CD4-positive, alpha-beta T cell (primary cell): ENCODE data around the gene TRPV5. TPM values are rescaled to one million over a fixed set of nuclear protein-coding genes. Genes with fewer than 3 reads are reported as not detected.
A peak's percentile ranks its signal among the peaks of the same experiment; 100 is the strongest.

Source experiments
- ATAC-seq: fragments of 200-7000 bp; cut with Tn5 transposase; one replicate; pipeline ENCODE4 v1.10.0; 2022; ENCODE audit warnings: mild to moderate bottlenecking; ENCODE audit not compliant: poor library complexity
- CTCF ChIA-PET: fragments of 350-600 bp; sonication (Branson Sonifier 250); formaldehyde crosslinking; loops from one replicate; lab custom pipeline; 2021; ENCODE audit warnings: antibody characterized with exemption, inconsistent platforms; lab: Charles Lee
- POLR2A ChIA-PET: fragments of 350-600 bp; sonication (Branson Sonifier 250); formaldehyde crosslinking; loops from one replicate; lab custom pipeline; 2021; ENCODE audit warnings: antibody characterized with exemption, inconsistent platforms; lab: Charles Lee
- DNase-seq, 14 experiments: peaks; one replicate each; pipeline ENCODE4 v3.0.0-alpha.2; 2013 to 2020; ENCODE audit warnings: mixed read lengths in 2 of 14
- H3K27ac ChIP-seq, 2 donors: one replicate each; pipeline versions ENCODE4 v1.5.1 to v1.7.0; 2013; ENCODE audit warnings: low read length in 2 of 2, low read depth in 1 of 2, mild to moderate bottlenecking in 1 of 2
- H3K27me3 ChIP-seq, 2 experiments: 1 replicate in 1 of 2; 2 replicates in 1 of 2; pipeline versions ENCODE4 v1.6.1 to v1.7.0; 2013; ENCODE audit warnings: low read length in 2 of 2, control low read depth in 1 of 2, mild to moderate bottlenecking in 1 of 2, moderate library complexity in 1 of 2; ENCODE audit not compliant: insufficient read depth in 2 of 2, control insufficient read depth in 1 of 2
- H3K36me3 ChIP-seq: one replicate; pipeline ENCODE4 v1.6.1; 2013; ENCODE audit warnings: low read length, control low read depth; ENCODE audit not compliant: insufficient read depth
- H3K4me1 ChIP-seq: one replicate; pipeline ENCODE4 v1.6.1; 2013; ENCODE audit warnings: low read length, control low read depth; ENCODE audit not compliant: insufficient read depth
- H3K4me3 ChIP-seq: one replicate; pipeline ENCODE4 v1.5.1; 2013; ENCODE audit warnings: mild to moderate bottlenecking, low read length, moderate library complexity
- H3K9me3 ChIP-seq, 2 experiments: 1 replicate in 1 of 2; 2 replicates in 1 of 2; pipeline versions ENCODE4 v1.6.1 to v1.7.0; 2013; ENCODE audit warnings: low read length in 2 of 2, mild to moderate bottlenecking in 2 of 2, control low read depth in 1 of 2, moderate library complexity in 1 of 2; ENCODE audit not compliant: control insufficient read depth in 1 of 2, insufficient read depth in 1 of 2
- H3K27ac Mint-ChIP-seq: one replicate; pipeline ENCODE4 v1.8.0; 2020; ENCODE audit warnings: mixed read lengths
- H3K27me3 Mint-ChIP-seq: one replicate; pipeline ENCODE4 v1.8.0; 2021; ENCODE audit warnings: mixed read lengths
- H3K36me3 Mint-ChIP-seq: one replicate; pipeline ENCODE4 v1.8.0; 2021; ENCODE audit warnings: low read depth, mixed read lengths
- H3K4me1 Mint-ChIP-seq: one replicate; pipeline ENCODE4 v1.8.0; 2021; ENCODE audit warnings: low read depth, mixed read lengths
- H3K4me3 Mint-ChIP-seq: one replicate; pipeline ENCODE4 v1.8.0; 2020; ENCODE audit warnings: mild to moderate bottlenecking, mixed read lengths
- H3K9me3 Mint-ChIP-seq: one replicate; pipeline ENCODE4 v1.8.0; 2020; ENCODE audit warnings: mixed read lengths
- intact Hi-C, 2 experiments: fragments of 100-400 bp; cut with DNase I in 1 of 2; cut with micrococcal nuclease in 1 of 2; formaldehyde crosslinking; loops; one replicate each; pipeline versions ENCODE4 v1.15.1 to v1.9.0; 2023 to 2025; cut with DNase I, micrococcal nuclease
- total RNA-seq, 174 experiments: library from RNA in 2 of 174; stranded (reverse) in 2 of 174; gene quantifications; one replicate each; pipeline ENCODE4 v1.2.3 and lab custom pipeline; 2021 to 2026
- TF ChIP-seq, protein P1 (sequence below): fragments of 200-600 bp; IDR thresholded peaks from one replicate; pipeline ENCODE4 v1.8.0; 2022; ENCODE audit warnings: antibody characterized with exemption, mild to moderate bottlenecking

The TRPV5 gene
- total RNA-seq, 2 experiments from 2014 or later: not detected

DNA sequence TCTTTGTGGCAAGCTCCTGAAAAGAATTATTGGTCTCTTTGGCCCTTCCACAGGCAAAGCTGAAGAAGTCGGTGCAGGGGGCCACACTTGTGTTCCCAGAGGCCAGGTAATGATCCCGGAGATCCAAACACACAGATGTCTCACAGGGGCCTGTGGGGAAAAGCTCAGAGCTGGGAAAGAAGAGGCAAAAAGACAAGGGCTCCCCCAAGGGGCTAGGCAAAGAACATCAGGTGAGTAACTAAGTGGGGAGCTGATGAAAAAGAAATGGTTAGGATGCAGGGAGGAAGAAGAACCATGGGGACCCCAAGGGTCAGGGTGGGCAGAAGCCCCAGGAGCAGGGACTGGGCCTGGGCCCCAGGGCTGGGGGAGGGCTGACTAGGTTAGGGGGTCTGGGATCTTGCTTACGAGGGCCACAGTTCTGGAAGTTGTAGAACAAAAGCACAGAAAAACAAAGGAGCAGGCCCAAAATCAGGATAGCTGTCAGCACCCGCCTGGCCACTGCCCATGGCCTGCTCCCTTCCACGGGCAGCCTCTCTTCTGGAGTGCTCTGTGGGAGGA is 27.5 kb upstream of the TRPV5 start:
- intact Hi-C loops: no loop called here
- Mint-ChIP-seq H3K9me3 (peaks cover 6% of the 10 kb centered on the region), H3K4me1 (no peaks in the 10 kb centered on the region), H3K27me3 (peaks cover 26% of the 10 kb centered on the region), H3K4me3 (no peak overlapping the region), H3K36me3 (no peaks in the 10 kb centered on the region), H3K27ac (no peak overlapping the region)
- Histone ChIP-seq H3K4me1 (no peaks in the 10 kb centered on the region), H3K27ac (no peak overlapping the region), H3K27me3 (peaks cover 0 to 5% of the 10 kb centered on the region in 2 experiments), H3K36me3 (no peaks in the 10 kb centered on the region), H3K4me3 (no peak overlapping the region), H3K9me3 (no peaks in the 10 kb centered on the region)
- TF ChIP-seq, protein P1, sequence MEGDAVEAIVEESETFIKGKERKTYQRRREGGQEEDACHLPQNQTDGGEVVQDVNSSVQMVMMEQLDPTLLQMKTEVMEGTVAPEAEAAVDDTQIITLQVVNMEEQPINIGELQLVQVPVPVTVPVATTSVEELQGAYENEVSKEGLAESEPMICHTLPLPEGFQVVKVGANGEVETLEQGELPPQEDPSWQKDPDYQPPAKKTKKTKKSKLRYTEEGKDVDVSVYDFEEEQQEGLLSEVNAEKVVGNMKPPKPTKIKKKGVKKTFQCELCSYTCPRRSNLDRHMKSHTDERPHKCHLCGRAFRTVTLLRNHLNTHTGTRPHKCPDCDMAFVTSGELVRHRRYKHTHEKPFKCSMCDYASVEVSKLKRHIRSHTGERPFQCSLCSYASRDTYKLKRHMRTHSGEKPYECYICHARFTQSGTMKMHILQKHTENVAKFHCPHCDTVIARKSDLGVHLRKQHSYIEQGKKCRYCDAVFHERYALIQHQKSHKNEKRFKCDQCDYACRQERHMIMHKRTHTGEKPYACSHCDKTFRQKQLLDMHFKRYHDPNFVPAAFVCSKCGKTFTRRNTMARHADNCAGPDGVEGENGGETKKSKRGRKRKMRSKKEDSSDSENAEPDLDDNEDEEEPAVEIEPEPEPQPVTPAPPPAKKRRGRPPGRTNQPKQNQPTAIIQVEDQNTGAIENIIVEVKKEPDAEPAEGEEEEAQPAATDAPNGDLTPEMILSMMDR: no peak
- ATAC-seq (no peak), DNase-seq (peak in 2 of 14 experiments; percentile 4 to 5)
- ChIA-PET POLR2A (no interaction called here), CTCF (no interaction called here)

DNA sequence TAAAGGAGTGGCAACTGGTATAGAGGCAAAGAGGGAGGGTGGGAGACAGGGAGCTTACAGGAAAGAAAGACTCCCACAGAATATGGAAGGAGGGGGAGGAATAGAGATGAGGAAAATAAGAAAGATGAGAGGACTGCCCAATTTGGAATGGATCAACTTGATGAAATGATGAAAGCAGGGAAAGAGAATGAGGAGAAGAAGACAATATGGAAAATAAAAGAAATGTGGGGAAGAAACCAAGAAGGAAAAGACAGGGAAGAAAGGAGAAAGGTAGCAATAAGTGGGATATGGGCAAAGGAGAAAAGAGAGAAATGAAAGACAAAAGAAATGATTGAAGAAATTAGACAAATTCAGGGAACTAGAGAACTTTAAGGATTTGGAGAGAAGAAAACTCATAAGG is 25.7 kb upstream of the TRPV5 start:
- H3K27me3 Mint-ChIP-seq: peaks cover 26% of the 10 kb centered on the region

DNA sequence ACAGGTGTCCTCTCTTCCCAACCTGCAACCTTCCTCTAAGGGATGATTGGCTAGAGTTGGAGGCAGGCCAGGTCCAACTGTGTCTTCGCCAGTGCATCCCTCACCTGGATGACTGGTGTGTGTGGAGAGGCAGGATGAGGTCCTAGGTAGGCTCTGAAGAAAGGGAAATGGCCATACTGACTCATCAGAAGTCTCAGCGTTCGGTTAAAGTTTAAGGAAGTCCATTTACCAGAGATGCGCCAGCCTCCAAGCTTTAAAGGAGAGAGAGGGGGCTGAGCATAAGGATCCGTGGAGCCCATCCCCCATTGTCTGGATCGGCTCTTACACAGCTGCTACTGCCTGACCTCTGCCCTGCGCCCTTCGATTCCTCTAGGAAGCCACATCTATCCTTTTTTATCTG is 24.2 kb upstream of the TRPV5 start:
- Mint-ChIP-seq H3K36me3 (no peaks in the 10 kb centered on the region), H3K27me3 (peaks cover 33% of the 10 kb centered on the region), H3K9me3 (peaks cover 11% of the 10 kb centered on the region), H3K27ac (no peak overlapping the region), H3K4me1 (no peaks in the 10 kb centered on the region), H3K4me3 (no peak overlapping the region)
- Histone ChIP-seq H3K27ac (no peak overlapping the region), H3K27me3 (no peaks in the 10 kb centered on the region), H3K36me3 (no peaks in the 10 kb centered on the region), H3K4me3 (no peak overlapping the region), H3K9me3 (peaks cover 9 to 12% of the 10 kb centered on the region in 2 experiments), H3K4me1 (no peaks in the 10 kb centered on the region)
- intact Hi-C loops: no loop called here
- POLR2A ChIA-PET: no interaction called here
- no peak for DNase-seq
- ATAC-seq: no peak
- CTCF ChIA-PET: no interaction called here
- TF ChIP-seq, protein P1: no peak

More for the DNA sequence above, 25.7 kb upstream of the TRPV5 start:
- Histone ChIP-seq H3K36me3 (no peaks in the 10 kb centered on the region), H3K27ac (no peak overlapping the region), H3K4me3 (no peak overlapping the region), H3K9me3 (peaks cover 5 to 8% of the 10 kb centered on the region in 2 experiments), H3K4me1 (no peaks in the 10 kb centered on the region), H3K27me3 (peaks cover 0 to 2% of the 10 kb centered on the region in 2 experiments)
- intact Hi-C loops: no loop called here
- TF ChIP-seq, protein P1: no peak
- CTCF ChIA-PET: no interaction called here
- Mint-ChIP-seq H3K4me1 (no peaks in the 10 kb centered on the region), H3K9me3 (peaks cover 11% of the 10 kb centered on the region), H3K36me3 (no peaks in the 10 kb centered on the region), H3K4me3 (no peak overlapping the region), H3K27ac (no peak overlapping the region)
- POLR2A ChIA-PET: no interaction called here
- ATAC-seq (no peak), DNase-seq (no peak)
